Gastrocnemius medialis (tissue), 4 donors: ENCODE results near the gene ZNF415. TPM values are rescaled to one million over a fixed set of nuclear protein-coding genes. Genes with fewer than 3 reads are reported as not detected.

Experiments
- ATAC-seq, 2 donors: fragments of 150-250 bp; one replicate each; pipeline ENCODE4 v1.9.1; 2016
- DNase-seq, 2 donors: peaks; one replicate each; pipeline ENCODE4 v3.0.0-alpha.2; 2019
- H3K27ac ChIP-seq, 4 donors: fragments of 200-600 bp; sonication (generic); 1 replicate in 1 of 4; 2 replicates in 3 of 4; pipeline ENCODE4 v1.5.1; 2016 to 2018; ENCODE audit warnings: mild to moderate bottlenecking in 2 of 4, moderate library complexity in 1 of 4
- H3K27me3 ChIP-seq, 3 donors: fragments of 200-600 bp; sonication (generic) in 2 of 3; 1 replicate in 1 of 3; 2 replicates in 2 of 3; pipeline versions ENCODE4 v1.5.1 to v1.6.0; 2016 to 2019; ENCODE audit warnings: mild to moderate bottlenecking in 1 of 3, moderate library complexity in 1 of 3
- H3K36me3 ChIP-seq, 2 donors: fragments of 200-600 bp; sonication (generic) in 1 of 2; one replicate each; pipeline ENCODE4 v1.5.1; 2017 to 2018
- H3K4me1 ChIP-seq, 2 donors: fragments of 200-600 bp; sonication (generic) in 1 of 2; one replicate each; pipeline ENCODE4 v1.5.1; 2016 to 2017; ENCODE audit warnings: mild to moderate bottlenecking in 2 of 2
- H3K4me3 ChIP-seq, 4 donors: fragments of 200-600 bp; sonication (generic) in 3 of 4; 1 replicate in 1 of 4; 2 replicates in 3 of 4; pipeline ENCODE4 v1.5.1; 2016 to 2019; ENCODE audit warnings: mild to moderate bottlenecking in 2 of 4
- H3K9me3 ChIP-seq, 3 donors: fragments of 200-600 bp; sonication (generic) in 2 of 3; 1 replicate in 1 of 3; 2 replicates in 2 of 3; pipeline ENCODE4 v1.5.1; 2016 to 2019
- POLR2A ChIP-seq, 2 donors: fragments of 450-650 bp; IDR thresholded peaks; one replicate each; pipeline ENCODE4 v1.6.1; 2017; ENCODE audit warnings: antibody characterized with exemption in 2 of 2, mild to moderate bottlenecking in 2 of 2, moderate library complexity in 2 of 2
- in situ Hi-C, 4 donors: fragments of 200-750 bp; cut with MboI; loops; one replicate each; pipeline versions ENCODE4 v1.15.0 to v1.8.0; 2017; ENCODE audit warnings: low sequenced_read_pairs in 4 of 4
- intact Hi-C: fragments of 100-400 bp; cut with DNase I; formaldehyde crosslinking; loops from one replicate; pipeline ENCODE4 v1.15.1; 2023; ENCODE audit warnings: low total_unique reads
- total RNA-seq, 4 donors: library from RNA; depleted of rRNA; stranded (reverse); fragments of >200 nt; gene quantifications; one replicate each; pipeline versions ENCODE4 v1.1.0 to v1.2.3, GENCODE V29; 2016
- TF ChIP-seq, protein P1 (sequence below), 5 experiments: fragments of 450-650 bp in 3 of 5; fragments of 200-600 bp in 2 of 5; sonication (generic) in 2 of 5; IDR thresholded peaks in 4 of 5; conservative IDR thresholded peaks in 1 of 5; 1 replicate in 4 of 5; 2 replicates in 1 of 5; pipeline ENCODE4 v1.5.1; 2016 to 2019; ENCODE audit warnings: antibody characterized with exemption in 5 of 5, mild to moderate bottlenecking in 3 of 5, moderate library complexity in 3 of 5

ZNF415 gene
- total RNA-seq, 4 donors from 2014 or later = 1.6 to 4.0 (median 3.7) TPM

- Histone ChIP-seq H3K4me3 (no peak overlapping the region), H3K9me3 (peaks cover 0 to 3% (median 2%) of the 10 kb centered on the region in 3 donors), H3K27me3 (no peaks in the 10 kb centered on the region), H3K36me3 (peaks cover 0 to 78% of the 10 kb centered on the region in 2 donors), H3K27ac (peak overlapping the region in 2 of 4 donors; percentile 66 to 75), H3K4me1 (peaks cover 0 to 4% of the 10 kb centered on the region in 2 donors)
- TF ChIP-seq, protein P1, sequence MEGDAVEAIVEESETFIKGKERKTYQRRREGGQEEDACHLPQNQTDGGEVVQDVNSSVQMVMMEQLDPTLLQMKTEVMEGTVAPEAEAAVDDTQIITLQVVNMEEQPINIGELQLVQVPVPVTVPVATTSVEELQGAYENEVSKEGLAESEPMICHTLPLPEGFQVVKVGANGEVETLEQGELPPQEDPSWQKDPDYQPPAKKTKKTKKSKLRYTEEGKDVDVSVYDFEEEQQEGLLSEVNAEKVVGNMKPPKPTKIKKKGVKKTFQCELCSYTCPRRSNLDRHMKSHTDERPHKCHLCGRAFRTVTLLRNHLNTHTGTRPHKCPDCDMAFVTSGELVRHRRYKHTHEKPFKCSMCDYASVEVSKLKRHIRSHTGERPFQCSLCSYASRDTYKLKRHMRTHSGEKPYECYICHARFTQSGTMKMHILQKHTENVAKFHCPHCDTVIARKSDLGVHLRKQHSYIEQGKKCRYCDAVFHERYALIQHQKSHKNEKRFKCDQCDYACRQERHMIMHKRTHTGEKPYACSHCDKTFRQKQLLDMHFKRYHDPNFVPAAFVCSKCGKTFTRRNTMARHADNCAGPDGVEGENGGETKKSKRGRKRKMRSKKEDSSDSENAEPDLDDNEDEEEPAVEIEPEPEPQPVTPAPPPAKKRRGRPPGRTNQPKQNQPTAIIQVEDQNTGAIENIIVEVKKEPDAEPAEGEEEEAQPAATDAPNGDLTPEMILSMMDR (IDR thresholded peaks at IDR 0.05 in 4 of 5, conservative IDR thresholded peaks at IDR 0.05 in 1 of 5) = no peak
- TF ChIP-seq POLR2A (IDR thresholded peaks at IDR 0.05) = no peak
- intact Hi-C loops (no loop called here), in situ Hi-C loops (no loop called here)
- DNase-seq (no peak), ATAC-seq (no peak)
These were observed 47.2 kb downstream of the ZNF415 start for GRCh38 chr19:53085496-53085895.

- peaks cover 0 to 6% of the 10 kb centered on the region in 2 donors for H3K4me1 ChIP-seq
- H3K27me3 ChIP-seq = no peaks in the 10 kb centered on the region
- TF ChIP-seq, protein P1 (IDR thresholded peaks at IDR 0.05 in 4 of 5, conservative IDR thresholded peaks at IDR 0.05 in 1 of 5) = no peak
- no peak for TF ChIP-seq POLR2A (IDR thresholded peaks at IDR 0.05)
- no peak for ATAC-seq
- H3K27ac ChIP-seq = peak overlapping the region in 1 of 4 donors; percentile 3
- no peak for DNase-seq
- intact Hi-C loops = no loop called here
- H3K4me3 ChIP-seq = no peak overlapping the region
- H3K9me3 ChIP-seq = peaks cover 0 to 4% (median 3%) of the 10 kb centered on the region in 3 donors
- in situ Hi-C loops = no loop called here
- H3K36me3 ChIP-seq = peaks cover 0 to 64% of the 10 kb centered on the region in 2 donors
These were observed 49.8 kb downstream of the ZNF415 start for GRCh38 chr19:53082929-53083328.

GRCh38 chr19:53079313-53079924 is 53.3 kb downstream of the ZNF415 start:
- H3K27ac ChIP-seq = peak overlapping the region in 3 of 4 donors; percentile 51 to 62 (median 61)
- intact Hi-C loops = no loop called here
- no peak for DNase-seq
- H3K36me3 ChIP-seq = peaks cover 0 to 63% of the 10 kb centered on the region in 2 donors
- H3K27me3 ChIP-seq = no peaks in the 10 kb centered on the region
- peak in 1 of 2 donors; percentile 12 for ATAC-seq
- no peak overlapping the region for H3K4me3 ChIP-seq
- H3K4me1 ChIP-seq = peaks cover 0 to 2% of the 10 kb centered on the region in 2 donors
- H3K9me3 ChIP-seq = peaks cover 0 to 4% (median 3%) of the 10 kb centered on the region in 3 donors
- in situ Hi-C loops = no loop called here
- TF ChIP-seq, protein P1 (IDR thresholded peaks at IDR 0.05 in 4 of 5, conservative IDR thresholded peaks at IDR 0.05 in 1 of 5) = no peak
- TF ChIP-seq POLR2A (IDR thresholded peaks at IDR 0.05) = no peak

- H3K4me3 ChIP-seq = no peak overlapping the region
- H3K36me3 ChIP-seq = peaks cover 0 to 63% of the 10 kb centered on the region in 2 donors
- H3K4me1 ChIP-seq = peaks cover 0 to 2% of the 10 kb centered on the region in 2 donors
- no peak for TF ChIP-seq POLR2A (IDR thresholded peaks at IDR 0.05)
- TF ChIP-seq, protein P1 (IDR thresholded peaks at IDR 0.05 in 4 of 5, conservative IDR thresholded peaks at IDR 0.05 in 1 of 5) = no peak
- peak overlapping the region; percentile 10 to 62 (median 56) for H3K27ac ChIP-seq
- DNase-seq (no peak), ATAC-seq (peak in 1 of 2 donors; percentile 50)
- intact Hi-C loops = no loop called here
- in situ Hi-C loops = no loop called here
- H3K9me3 ChIP-seq = peaks cover 0 to 4% (median 3%) of the 10 kb centered on the region in 3 donors
- no peaks in the 10 kb centered on the region for H3K27me3 ChIP-seq
These were observed 54.0 kb downstream of the ZNF415 start for GRCh38 chr19:53078668-53079067.
